ENCODE data around the gene SIAE.
A peak's percentile ranks its signal among the peaks of the same experiment; 100 is the strongest.
"Not testable (repeated sequence)": the region's sequence is repeated elsewhere in the genome, so short reads cannot be mapped to it uniquely, and the experiment has no call there.

The SIAE gene

GRCh38 chr11:124625504-124626168, 47.9 kb downstream of the SIAE start:
- H3K4me3 ChIP-seq (ENCODE audit: low read depth, low read length): no peak overlapping the region

GRCh38 chr11:124623861-124624525, 49.5 kb downstream of the SIAE start:
- H3K4me3 ChIP-seq (ENCODE audit: low read depth, low read length): peak overlapping the region; percentile 96

- H3K4me3 ChIP-seq (ENCODE audit: low read depth, low read length): peak within 1 kb of the TSS; percentile 96
Observed at GRCh38 chr11:124622531-124623451, 50.7 kb downstream of the SIAE start, which contains the start of gene TBRG1. TBRG1 (plus strand) TSS chr11:124622864; CDS start chr11:124623084, 220 bp downstream.

- no peak overlapping the region for H3K4me3 ChIP-seq (ENCODE audit: low read depth, low read length)
Observed at GRCh38 chr11:124618863-124619262, 54.7 kb downstream of the SIAE start.

- no peak overlapping the region for H3K4me3 ChIP-seq (ENCODE audit: low read depth, low read length)
Observed at GRCh38 chr11:124612567-124613246, 60.8 kb downstream of the SIAE start.

- H3K4me3 ChIP-seq (ENCODE audit: low read depth, low read length): no peak overlapping the region
Observed at GRCh38 chr11:124612045-124612444, 61.5 kb downstream of the SIAE start.

GRCh38 chr11:124611064-124611463, 62.5 kb downstream of the SIAE start, which contains the start of gene PANX3:
PANX3 (plus strand) TSS chr11:124611428; CDS start chr11:124611557, 129 bp downstream.
- no peak within 1 kb of the TSS for H3K4me3 ChIP-seq (ENCODE audit: low read depth, low read length)

- H3K4me3 ChIP-seq (ENCODE audit: low read depth, low read length): no peak overlapping the region
Observed at GRCh38 chr11:124610295-124610694, 63.2 kb downstream of the SIAE start.

GRCh38 chr11:124608147-124608546, 65.4 kb downstream of the SIAE start:
- no peak overlapping the region for H3K4me3 ChIP-seq (ENCODE audit: low read depth, low read length)

- H3K4me3 ChIP-seq (ENCODE audit: low read depth, low read length): no peak overlapping the region
Observed at GRCh38 chr11:124605719-124606118, 67.8 kb downstream of the SIAE start.

GRCh38 chr11:124602723-124603122, 70.8 kb downstream of the SIAE start:
- not testable (repeated sequence) for H3K4me3 ChIP-seq (ENCODE audit: low read depth, low read length)

GRCh38 chr11:124602193-124602592, 71.3 kb downstream of the SIAE start:
- no peak overlapping the region for H3K4me3 ChIP-seq (ENCODE audit: low read depth, low read length)

- H3K4me3 ChIP-seq (ENCODE audit: low read depth, low read length): no peak overlapping the region
Observed at GRCh38 chr11:124600621-124601320, 72.8 kb downstream of the SIAE start.

GRCh38 chr11:124597626-124598025, 75.9 kb downstream of the SIAE start:
- no peak overlapping the region for H3K4me3 ChIP-seq (ENCODE audit: low read depth, low read length)

GRCh38 chr11:124595302-124595701, 78.2 kb downstream of the SIAE start:
- no peak overlapping the region for H3K4me3 ChIP-seq (ENCODE audit: low read depth, low read length)

- no peak overlapping the region for H3K4me3 ChIP-seq (ENCODE audit: low read depth, low read length)
Observed at GRCh38 chr11:124592627-124593026, 80.9 kb downstream of the SIAE start.

- no peak overlapping the region for H3K4me3 ChIP-seq (ENCODE audit: low read depth, low read length)
Observed at GRCh38 chr11:124591430-124591829, 82.1 kb downstream of the SIAE start.

- no peak overlapping the region for H3K4me3 ChIP-seq (ENCODE audit: low read depth, low read length)
Observed at GRCh38 chr11:124586238-124586860, 87.2 kb downstream of the SIAE start.

GRCh38 chr11:124584681-124585372, 88.7 kb downstream of the SIAE start:
- H3K4me3 ChIP-seq (ENCODE audit: low read depth, low read length): no peak overlapping the region
